Measurements from ENCODE around the gene UNC119B. TPM values are rescaled to one million over a fixed set of nuclear protein-coding genes. Genes with fewer than 3 reads are reported as not detected.

Gene UNC119B
- total and polyA plus RNA-seq, 4 donors, result 3.8 to 24.8 (median 11.8) TPM

GRCh38 chr12:120718055-120718454 lies 7.8 kb downstream of the UNC119B start:
- Histone ChIP-seq H3K4me3 (ENCODE audit: low read depth in 1 of 3, low read length in 3 of 3) (no peak overlapping the region), H3K9me3 (ENCODE audit: control insufficient read depth in 4 of 4, low read length in 3 of 4) (no peaks in the 10 kb centered on the region), H3K4me1 (ENCODE audit: control insufficient read depth in 4 of 4, insufficient read depth in 4 of 4, low read length in 3 of 4) (peaks cover 6 to 45% (median 34%) of the 10 kb centered on the region in 4 donors), H3K27ac (ENCODE audit: low read depth in 1 of 2, low read length in 2 of 2) (peak overlapping the region in 1 of 2 donors; percentile 77), H3K27me3 (ENCODE audit: control insufficient read depth in 4 of 4, insufficient read depth in 4 of 4, low read length in 3 of 4) (no peaks in the 10 kb centered on the region), H3K9ac (ENCODE audit: low read depth in 1 of 2, low read length in 2 of 2) (no peak overlapping the region), H3K36me3 (ENCODE audit: control insufficient read depth in 4 of 4, insufficient read depth in 3 of 4, low read depth in 1 of 4, low read length in 3 of 4) (peaks cover 9 to 36% (median 26%) of the 10 kb centered on the region in 4 donors)
- no peak for TF ChIP-seq CTCF (IDR thresholded peaks at IDR 0.05; ENCODE audit: low read depth, low read length, missing input control)
- TF ChIP-seq RAD21 (IDR thresholded peaks at IDR 0.05), result no peak
- TF ChIP-seq EGR1 (IDR thresholded peaks at IDR 0.05; ENCODE audit: low read depth in 2 of 2), result no peak
- TF ChIP-seq GABPA (IDR thresholded peaks at IDR 0.05 in 1 of 2, conservative IDR thresholded peaks at IDR 0.05 in 1 of 2), result no peak
- no peak for TF ChIP-seq NR2F2 (IDR thresholded peaks at IDR 0.05)
- no peak for TF ChIP-seq FOXA2 (IDR thresholded peaks at IDR 0.05)
- TF ChIP-seq YY1 (IDR thresholded peaks at IDR 0.05), result no peak
- WGBS, result 96% methylated on average over 9 of the region's 9 CpGs
- DNase-seq (ENCODE audit: low spot score), result no peak

GRCh38 chr12:120719072-120719471 lies 8.8 kb downstream of the UNC119B start:
- no peak for DNase-seq (ENCODE audit: low spot score)
- no peak for TF ChIP-seq FOXA2 (IDR thresholded peaks at IDR 0.05)
- TF ChIP-seq GABPA (IDR thresholded peaks at IDR 0.05 in 1 of 2, conservative IDR thresholded peaks at IDR 0.05 in 1 of 2), result no peak
- TF ChIP-seq YY1 (IDR thresholded peaks at IDR 0.05), result no peak
- no peak for TF ChIP-seq JUND (IDR thresholded peaks at IDR 0.05)
- no peak for TF ChIP-seq TAF1 (conservative IDR thresholded peaks at IDR 0.05)
- peak in 1 of 2 donors; percentile 39 for TF ChIP-seq HNF4A (conservative IDR thresholded peaks at IDR 0.05)
- peak; percentile 58 for TF ChIP-seq SP1 (IDR thresholded peaks at IDR 0.05)
- TF ChIP-seq ZBTB33 (IDR thresholded peaks at IDR 0.05), result no peak
- TF ChIP-seq NR2F2 (IDR thresholded peaks at IDR 0.05), result no peak
- no peak for TF ChIP-seq EGR1 (IDR thresholded peaks at IDR 0.05; ENCODE audit: low read depth in 2 of 2)
- no peak for TF ChIP-seq REST (IDR thresholded peaks at IDR 0.05)
- TF ChIP-seq ATF3 (IDR thresholded peaks at IDR 0.05), result no peak
- TF ChIP-seq MAX (IDR thresholded peaks at IDR 0.05), result no peak
- peak; percentile 45 to 53 for TF ChIP-seq RXRA (IDR thresholded peaks at IDR 0.05)
- Histone ChIP-seq H3K36me3 (ENCODE audit: control insufficient read depth in 4 of 4, insufficient read depth in 3 of 4, low read depth in 1 of 4, low read length in 3 of 4) (peaks cover 6 to 34% (median 23%) of the 10 kb centered on the region in 4 donors), H3K27ac (ENCODE audit: low read depth in 1 of 2, low read length in 2 of 2) (peak overlapping the region; percentile 47 to 77), H3K4me3 (ENCODE audit: low read depth in 1 of 3, low read length in 3 of 3) (no peak overlapping the region), H3K4me1 (ENCODE audit: control insufficient read depth in 4 of 4, insufficient read depth in 4 of 4, low read length in 3 of 4) (peaks cover 6 to 47% (median 34%) of the 10 kb centered on the region in 4 donors), H3K27me3 (ENCODE audit: control insufficient read depth in 4 of 4, insufficient read depth in 4 of 4, low read length in 3 of 4) (no peaks in the 10 kb centered on the region), H3K9me3 (ENCODE audit: control insufficient read depth in 4 of 4, low read length in 3 of 4) (no peaks in the 10 kb centered on the region), H3K9ac (ENCODE audit: low read depth in 1 of 2, low read length in 2 of 2) (no peak overlapping the region)
- 41% methylated on average over 2 of the region's 2 CpGs for WGBS

All from liver (tissue), 9 donors.